ENCODE measurements around the gene CALM3. TPM values are rescaled to one million over a fixed set of nuclear protein-coding genes. Genes with fewer than 3 reads are reported as not detected.

The CALM3 gene
- total and polyA plus RNA-seq, 2 donors (not counting 3 experiments of a cell fraction or from before 2014, with no cell fraction given) = 305 to 425 TPM

- Histone ChIP-seq H3K4me2 (ENCODE audit: insufficient read depth, low read length) (no peak within 1 kb of the TSS), H3K79me2 (ENCODE audit: control insufficient read depth, insufficient read depth, low read length) (no peaks in the 10 kb centered on the region), H3K36me3 (ENCODE audit: control insufficient read depth in 2 of 2, extremely low read depth in 1 of 2, insufficient read depth in 2 of 2, low read length in 2 of 2) (no peaks in the 10 kb centered on the region), H3K4me1 (ENCODE audit: control insufficient read depth, extremely low read depth, insufficient read depth, low read length) (peaks cover 12% of the 10 kb centered on the region), H3K9ac (replicated peaks; ENCODE audit: extremely low read depth, insufficient read depth, low read length) (no peak within 1 kb of the TSS), H3K9me1 (replicated peaks; ENCODE audit: control insufficient read depth, extremely low read depth, insufficient read depth, low read length) (no peaks in the 10 kb centered on the region), H4K20me1 (replicated peaks; ENCODE audit: control insufficient read depth, extremely low read depth, insufficient read depth, low read length) (no peaks in the 10 kb centered on the region), H3K9me3 (replicated peaks; ENCODE audit: control insufficient read depth, insufficient read depth, low read length) (no peaks in the 10 kb centered on the region), H3K27ac (ENCODE audit: insufficient read depth, low read depth, low read length) (no peak within 1 kb of the TSS), H3K27me3 (ENCODE audit: control insufficient read depth in 2 of 2, insufficient read depth in 2 of 2, low read length in 2 of 2) (no peaks in the 10 kb centered on the region), H2AFZ (ENCODE audit: low read depth, low read length) (peak within 1 kb of the TSS; percentile 89), H3K4me3 (replicated peaks in 1 of 3; ENCODE audit: insufficient read depth in 1 of 3, low read depth in 1 of 3, low read length in 3 of 3) (no peak within 1 kb of the TSS)
- FAIRE-seq (no peak), DNase-seq (ENCODE audit: low read depth, low spot score) (peak; percentile 42)
- intact Hi-C loops (cut with micrococcal nuclease) = no loop called here
- dilution Hi-C loops (cut with MboI; ENCODE audit: extremely low pct_ligation_motif_present, low sequenced_read_pairs) = no loop called here
- TF ChIP-seq GATA2 (IDR thresholded peaks at IDR 0.05; ENCODE audit: insufficient read depth, insufficient read length, low read depth, low read length) = no peak
- no peak for TF ChIP-seq FOS (IDR thresholded peaks at IDR 0.05; ENCODE audit: borderline replicate concordance, insufficient read depth, low read length)
- no peak for TF ChIP-seq EZH2 (IDR thresholded peaks at IDR 0.05; ENCODE audit: borderline replicate concordance, low read depth, low read length, severe bottlenecking)
- TF ChIP-seq CTCF (IDR thresholded peaks at IDR 0.05; ENCODE audit: extremely low read depth in 1 of 2, insufficient read depth in 1 of 2, low read depth in 1 of 2, low read length in 2 of 2) = no peak
- TF ChIP-seq POLR2A (IDR thresholded peaks at IDR 0.05; ENCODE audit: low read depth, low read length) = no peak
- TF ChIP-seq MYC (IDR thresholded peaks at IDR 0.05; ENCODE audit: low read depth, low read length) = no peak
- no peak for TF ChIP-seq MAX (IDR thresholded peaks at IDR 0.05; ENCODE audit: insufficient read depth, insufficient read length)
- no peak for TF ChIP-seq POLR2AphosphoS5 (IDR thresholded peaks at IDR 0.05; ENCODE audit: insufficient read depth, low read depth, low read length)
- no peak for TF ChIP-seq JUN (IDR thresholded peaks at IDR 0.05; ENCODE audit: borderline replicate concordance, insufficient read depth, insufficient read length, low read depth)
- ChIA-PET CTCF (interaction anchor here (0.6 to 2.3 kb wide), 6 partner anchors 11 to 366 kb away, joined by 3 to 15 read pairs (median 4); no protein-coding TSS in a partner anchor), POLR2A (interaction anchor here (1.5 kb wide), 1 partner anchor 36 kb away, joined by 8 read pairs; the partner anchor contains the start of gene DACT3)
- BruUV-seq (replicated peaks) = no TSS peak
Measured at GRCh38 chr19:46624958-46625661, 24.0 kb downstream of the CALM3 start, which contains the start of gene PTGIR. PTGIR (minus strand) TSS chr19:46625089; CDS start chr19:46624225, 864 bp downstream.
